Esophagus muscularis mucosa (tissue), 4 donors: ENCODE measurements around the gene C16orf96.

Experiments used
- CTCF ChIP-seq, 3 experiments: fragments of 200-600 bp in 2 of 3; fragments of 450-650 bp in 1 of 3; sonication (generic) in 2 of 3; IDR thresholded peaks; one replicate each; pipeline ENCODE4 v1.5.1; 2017 to 2019; ENCODE audit warnings: antibody characterized with exemption in 3 of 3, mild to moderate bottlenecking in 2 of 3, moderate library complexity in 1 of 3
- EP300 ChIP-seq: sonication (generic); formaldehyde crosslinking; IDR thresholded peaks from one replicate; pipeline ENCODE4 v1.6.1; 2017; ENCODE audit warnings: antibody characterized with exemption
- POLR2AphosphoS5 ChIP-seq, 2 donors: sonication (generic); formaldehyde crosslinking; IDR thresholded peaks; one replicate each; pipeline ENCODE4 v1.6.1; 2017; ENCODE audit warnings: antibody characterized with exemption in 2 of 2

GRCh38 chr16:4522051-4522581, 34.0 kb upstream of the C16orf96 start:
- TF ChIP-seq CTCF (IDR thresholded peaks at IDR 0.05) (no peak), POLR2AphosphoS5 (IDR thresholded peaks at IDR 0.05) (no peak), EP300 (no peak)
